Measurements from ENCODE around the gene LIPM.

Gene LIPM

DNA sequence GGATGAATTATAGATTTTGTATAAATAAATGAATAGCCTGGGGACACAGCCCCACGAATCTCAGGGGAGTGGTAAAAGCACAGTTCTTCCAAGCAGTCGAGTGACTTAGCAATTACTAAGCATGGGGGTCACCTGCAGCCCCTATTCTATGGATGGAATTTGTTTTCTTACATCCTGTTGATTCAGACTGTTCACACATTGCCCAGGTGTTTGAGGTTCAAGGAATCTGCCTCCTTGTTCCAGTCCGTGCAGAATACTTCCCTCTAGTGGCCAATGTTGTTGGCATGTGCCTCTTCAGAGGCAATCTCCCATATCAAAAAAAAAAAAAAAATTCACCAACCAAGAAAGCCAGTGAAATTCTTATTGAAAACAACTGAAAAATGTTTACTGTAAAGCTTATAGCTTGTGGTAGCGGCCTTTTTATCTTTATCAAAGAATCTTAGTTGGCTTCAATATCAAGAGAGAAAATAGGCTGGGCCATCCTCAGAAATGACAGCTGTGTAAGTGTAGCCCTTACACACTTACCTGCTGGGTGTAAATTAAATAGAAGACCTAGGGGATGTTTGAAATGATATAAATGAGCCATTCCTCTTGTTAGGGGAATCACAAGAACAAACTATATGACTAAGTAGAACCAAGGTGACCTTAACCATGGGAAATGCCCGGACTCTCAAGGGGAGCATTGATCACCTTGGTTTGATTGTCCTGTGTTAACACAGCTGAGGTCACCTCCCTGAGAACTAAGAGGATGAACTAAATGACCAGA is 7.8 kb downstream of the LIPM start:
- TF ChIP-seq CTCF (conservative IDR thresholded peaks at IDR 0.05; ENCODE audit: low read length) = peak; percentile 88
- H3K4me3 ChIP-seq (ENCODE audit: low read length) = no peak overlapping the region
- peak; percentile 70 for DNase-seq (ENCODE audit: low read depth)

DNA sequence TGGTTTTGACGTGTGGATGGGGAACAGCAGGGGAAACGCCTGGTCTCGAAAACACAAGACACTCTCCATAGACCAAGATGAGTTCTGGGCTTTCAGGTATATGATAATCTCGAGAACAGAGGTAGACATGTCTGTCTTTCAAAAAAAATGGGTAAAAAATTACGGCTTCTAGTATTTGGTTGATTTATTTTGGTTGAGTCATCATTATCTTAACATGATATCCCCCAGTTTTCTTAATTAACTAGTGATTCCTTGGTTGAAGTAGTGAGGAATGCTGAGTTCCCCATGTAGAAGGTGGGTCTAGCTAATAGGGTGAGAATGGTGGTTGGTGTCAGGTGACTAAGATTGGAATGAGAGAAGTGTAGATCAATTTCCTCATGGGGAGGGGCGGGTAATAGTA is 10.7 kb downstream of the LIPM start:
- no peak for TF ChIP-seq CTCF (conservative IDR thresholded peaks at IDR 0.05; ENCODE audit: low read length)
- no peak overlapping the region for H3K4me3 ChIP-seq (ENCODE audit: low read length)
- DNase-seq (ENCODE audit: low read depth) = no peak

DNA sequence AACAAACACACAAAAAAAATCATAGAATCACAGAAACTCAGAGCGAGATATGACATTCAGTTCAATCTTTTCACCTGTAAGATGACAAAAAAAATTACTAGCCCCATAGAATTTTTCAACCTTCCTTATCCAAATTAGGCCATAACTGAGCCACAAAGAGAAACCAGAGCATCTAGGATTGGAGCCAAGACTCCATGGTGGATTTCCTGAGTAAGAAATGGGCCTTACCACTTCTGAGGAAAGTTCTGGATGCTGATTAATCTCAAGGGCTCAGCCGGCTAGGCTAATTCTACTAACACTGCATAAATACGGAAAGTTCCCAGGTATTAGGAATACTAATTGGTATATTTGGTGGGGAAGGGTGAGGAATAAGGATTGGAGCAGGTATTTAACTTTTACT is 16.8 kb downstream of the LIPM start:
- H3K4me3 ChIP-seq (ENCODE audit: low read length) = no peak overlapping the region
- peak; percentile 55 for DNase-seq (ENCODE audit: low read depth)
- TF ChIP-seq CTCF (conservative IDR thresholded peaks at IDR 0.05; ENCODE audit: low read length) = no peak

- peak; percentile 84 for DNase-seq (ENCODE audit: low read depth)
- TF ChIP-seq CTCF (conservative IDR thresholded peaks at IDR 0.05; ENCODE audit: low read length) = no peak
- H3K4me3 ChIP-seq (ENCODE audit: low read length) = no peak overlapping the region
These were observed 18.3 kb downstream of the LIPM start for GRCh38 chr10:88820748-88821401.

DNA sequence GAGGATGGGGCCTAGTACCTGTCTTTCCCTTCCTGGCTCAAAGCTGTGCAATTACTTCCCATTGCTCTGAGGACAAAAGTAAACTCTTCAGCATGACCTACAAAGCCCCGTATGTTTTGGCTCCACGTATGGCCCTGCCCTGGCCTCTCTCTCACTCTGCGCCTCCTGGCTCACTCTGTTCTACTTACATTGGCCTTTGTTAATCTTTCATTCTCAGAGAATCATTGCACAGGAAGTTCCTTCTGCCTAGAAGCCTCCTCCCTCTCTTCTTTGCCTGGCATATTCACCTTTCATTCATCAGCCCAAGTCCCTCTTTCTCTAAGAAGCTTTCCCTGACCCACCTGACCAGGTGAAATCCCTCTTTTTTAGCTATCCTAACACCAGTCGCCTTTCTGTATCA is 23.9 kb downstream of the LIPM start:
- H3K4me3 ChIP-seq (ENCODE audit: low read length) = no peak overlapping the region
- TF ChIP-seq CTCF (conservative IDR thresholded peaks at IDR 0.05; ENCODE audit: low read length) = no peak
- DNase-seq (ENCODE audit: low read depth) = no peak

DNA sequence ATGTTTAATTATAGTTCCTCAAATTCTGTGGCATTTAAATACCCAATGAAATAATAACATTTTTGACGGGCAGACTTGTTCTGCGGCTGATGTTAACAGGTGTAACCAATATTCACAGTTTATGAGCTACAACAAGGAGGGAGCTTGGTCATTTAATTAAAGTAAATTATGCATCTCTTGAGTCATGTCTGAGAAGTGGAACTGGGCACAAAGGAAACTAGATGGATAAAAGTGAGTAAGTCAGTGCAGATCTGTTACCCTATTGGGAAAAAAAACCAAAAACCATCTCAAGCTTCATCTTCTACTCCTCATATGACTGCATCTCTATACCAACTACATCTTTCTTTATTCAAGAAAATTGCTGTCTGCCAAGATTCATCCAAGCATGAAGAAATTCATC is 25.1 kb downstream of the LIPM start:
- DNase-seq (ENCODE audit: low read depth) = no peak
- no peak overlapping the region for H3K4me3 ChIP-seq (ENCODE audit: low read length)
- TF ChIP-seq CTCF (conservative IDR thresholded peaks at IDR 0.05; ENCODE audit: low read length) = no peak

DNA sequence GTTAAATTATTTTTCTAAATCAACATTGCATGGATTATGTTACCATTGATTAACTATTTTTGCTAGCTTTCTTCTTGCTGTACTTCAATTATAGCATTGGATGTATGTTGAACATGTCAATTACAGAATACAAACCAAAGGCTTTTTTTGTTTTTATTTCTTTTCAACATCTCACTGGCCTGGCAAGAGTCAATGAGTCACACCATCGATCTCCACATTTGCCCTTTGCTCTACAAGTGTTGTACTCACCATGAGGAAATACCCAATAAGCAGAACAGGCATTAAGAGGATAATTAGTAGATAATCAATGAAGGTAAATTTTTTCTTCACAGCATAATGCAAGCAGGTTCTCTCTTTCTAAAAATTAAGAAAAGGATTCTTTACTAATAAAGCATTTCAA is 25.8 kb downstream of the LIPM start:
- no peak for TF ChIP-seq CTCF (conservative IDR thresholded peaks at IDR 0.05; ENCODE audit: low read length)
- no peak for DNase-seq (ENCODE audit: low read depth)
- no peak overlapping the region for H3K4me3 ChIP-seq (ENCODE audit: low read length)

Measured in AG10803 (cell line).